H1 (cell line): ENCODE measurements around the gene BOLA3. TPM values are rescaled to one million over a fixed set of nuclear protein-coding genes. Genes with fewer than 3 reads are reported as not detected.

Experiments used
- GTF2F1 ChIP-seq: IDR thresholded peaks from 2 replicates; pipeline ENCODE4 v1.6.1; 2012; ENCODE audit warnings: low read depth, low read length, improper control_type of control experiment, borderline replicate concordance
- JUN ChIP-seq: IDR thresholded peaks from 2 replicates; pipeline ENCODE4 v1.6.1; 2011; ENCODE audit warnings: low read depth, mild to moderate bottlenecking, improper control_type of control experiment, low read length
- NRF1 ChIP-seq: IDR thresholded peaks from 2 replicates; pipeline ENCODE4 v1.6.1; 2011; ENCODE audit warnings: mild to moderate bottlenecking, low read depth, low read length, improper control_type of control experiment
- polyA plus RNA-seq, 7 experiments: library from polyadenylated mRNA; depleted of rRNA in 3 of 7; stranded (reverse) in 5 of 7; unstranded in 2 of 7; fragments of >200 nt in 5 of 7; fragments of 200-250 nt in 2 of 7; gene quantifications; 1 replicate in 5 of 7; 2 replicates in 1 of 7; 4 replicates in 1 of 7; pipeline versions ENCODE4 v1.2.1 to v1.2.3, GENCODE V29; 2011 to 2013; ENCODE audit warnings: missing spikeins in 2 of 7, mixed read lengths in 2 of 7
- total RNA-seq: library from RNA; stranded (reverse); fragmentation: NEBNext Ultra II Directional; extraction: Animal tissue kit (Norgen Biotek cat#: 25700); gene quantifications from 2 replicates; pipeline ENCODE4 v1.2.1, GENCODE V29; 2021

The BOLA3 gene
- total and polyA plus RNA-seq, 2 of the 8 experiments (the other 6 are each of a cell fraction or from before 2014, with no cell fraction given): 46.1 to 67.3 TPM

- TF ChIP-seq NRF1 (no peak), GTF2F1 (no peak), JUN (no peak)
These were observed 17.3 kb downstream of the BOLA3 start (continued) for GRCh38 chr2:74130211-74130995.
